ENCODE data around the gene PTPRD.

PTPRD gene

DNA sequence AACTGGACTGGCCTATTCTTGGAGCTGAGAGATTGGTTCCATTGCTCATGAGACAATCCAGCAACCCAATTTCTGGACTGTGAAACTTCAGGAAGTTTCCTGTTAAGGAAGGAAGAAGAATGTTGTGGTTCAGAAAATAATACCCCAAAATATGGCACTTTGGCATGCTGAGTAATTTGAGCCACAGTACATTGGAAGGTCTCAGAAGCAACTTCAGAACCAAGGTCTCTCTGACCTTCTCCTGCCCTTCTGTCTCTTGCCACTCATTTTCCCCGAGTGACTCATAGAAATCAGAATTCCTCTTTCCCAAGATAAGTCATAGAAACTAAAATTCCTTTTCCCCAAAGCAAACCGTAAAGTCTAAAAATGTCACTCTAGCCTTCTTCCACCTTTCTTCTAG lies 1366.1 kb downstream of the PTPRD start:
- TF ChIP-seq TAF1 (IDR thresholded peaks at IDR 0.05; ENCODE audit: borderline replicate concordance, insufficient read depth, low read length): no peak
- TF ChIP-seq FOXP2 (optimal IDR thresholded peaks at IDR 0.05; ENCODE audit: borderline replicate concordance, extremely low read depth, extremely low read length, insufficient read depth): no peak
- TF ChIP-seq POLR2AphosphoS5 (IDR thresholded peaks at IDR 0.05; ENCODE audit: low read depth, low read length): no peak
- TF ChIP-seq, protein P1, sequence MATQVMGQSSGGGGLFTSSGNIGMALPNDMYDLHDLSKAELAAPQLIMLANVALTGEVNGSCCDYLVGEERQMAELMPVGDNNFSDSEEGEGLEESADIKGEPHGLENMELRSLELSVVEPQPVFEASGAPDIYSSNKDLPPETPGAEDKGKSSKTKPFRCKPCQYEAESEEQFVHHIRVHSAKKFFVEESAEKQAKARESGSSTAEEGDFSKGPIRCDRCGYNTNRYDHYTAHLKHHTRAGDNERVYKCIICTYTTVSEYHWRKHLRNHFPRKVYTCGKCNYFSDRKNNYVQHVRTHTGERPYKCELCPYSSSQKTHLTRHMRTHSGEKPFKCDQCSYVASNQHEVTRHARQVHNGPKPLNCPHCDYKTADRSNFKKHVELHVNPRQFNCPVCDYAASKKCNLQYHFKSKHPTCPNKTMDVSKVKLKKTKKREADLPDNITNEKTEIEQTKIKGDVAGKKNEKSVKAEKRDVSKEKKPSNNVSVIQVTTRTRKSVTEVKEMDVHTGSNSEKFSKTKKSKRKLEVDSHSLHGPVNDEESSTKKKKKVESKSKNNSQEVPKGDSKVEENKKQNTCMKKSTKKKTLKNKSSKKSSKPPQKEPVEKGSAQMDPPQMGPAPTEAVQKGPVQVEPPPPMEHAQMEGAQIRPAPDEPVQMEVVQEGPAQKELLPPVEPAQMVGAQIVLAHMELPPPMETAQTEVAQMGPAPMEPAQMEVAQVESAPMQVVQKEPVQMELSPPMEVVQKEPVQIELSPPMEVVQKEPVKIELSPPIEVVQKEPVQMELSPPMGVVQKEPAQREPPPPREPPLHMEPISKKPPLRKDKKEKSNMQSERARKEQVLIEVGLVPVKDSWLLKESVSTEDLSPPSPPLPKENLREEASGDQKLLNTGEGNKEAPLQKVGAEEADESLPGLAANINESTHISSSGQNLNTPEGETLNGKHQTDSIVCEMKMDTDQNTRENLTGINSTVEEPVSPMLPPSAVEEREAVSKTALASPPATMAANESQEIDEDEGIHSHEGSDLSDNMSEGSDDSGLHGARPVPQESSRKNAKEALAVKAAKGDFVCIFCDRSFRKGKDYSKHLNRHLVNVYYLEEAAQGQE (IDR thresholded peaks at IDR 0.05; ENCODE audit: insufficient read depth in 1 of 2, low read depth in 2 of 2, low read length in 2 of 2): no peak
- TF ChIP-seq SIN3A (IDR thresholded peaks at IDR 0.05; ENCODE audit: borderline replicate concordance, insufficient read depth, low read length): no peak

DNA sequence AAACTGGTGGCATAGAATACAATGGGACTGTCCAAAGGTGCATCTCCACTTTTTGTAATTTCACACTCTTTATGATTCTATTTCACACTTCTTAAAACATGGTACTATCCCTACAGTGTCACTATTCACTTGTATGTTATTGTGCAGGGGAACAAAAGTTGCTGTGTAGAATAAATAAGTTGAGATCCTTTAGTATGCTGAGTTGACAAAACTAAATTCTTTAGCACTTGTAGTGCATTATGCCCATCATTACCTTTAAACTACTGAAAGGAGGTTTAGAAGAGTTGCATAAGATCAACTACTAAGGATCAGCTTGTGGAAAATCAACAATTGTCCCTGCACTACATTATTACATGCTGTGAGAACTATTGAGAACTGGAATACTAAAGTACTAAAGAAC lies 1380.9 kb downstream of the PTPRD start:
- no peak for TF ChIP-seq TAF1 (IDR thresholded peaks at IDR 0.05; ENCODE audit: borderline replicate concordance, insufficient read depth, low read length)
- no peak for TF ChIP-seq FOXP2 (optimal IDR thresholded peaks at IDR 0.05; ENCODE audit: borderline replicate concordance, extremely low read depth, extremely low read length, insufficient read depth)
- TF ChIP-seq, protein P1 (IDR thresholded peaks at IDR 0.05; ENCODE audit: insufficient read depth in 1 of 2, low read depth in 2 of 2, low read length in 2 of 2): no peak
- TF ChIP-seq SIN3A (IDR thresholded peaks at IDR 0.05; ENCODE audit: borderline replicate concordance, insufficient read depth, low read length): no peak
- no peak for TF ChIP-seq POLR2AphosphoS5 (IDR thresholded peaks at IDR 0.05; ENCODE audit: low read depth, low read length)

DNA sequence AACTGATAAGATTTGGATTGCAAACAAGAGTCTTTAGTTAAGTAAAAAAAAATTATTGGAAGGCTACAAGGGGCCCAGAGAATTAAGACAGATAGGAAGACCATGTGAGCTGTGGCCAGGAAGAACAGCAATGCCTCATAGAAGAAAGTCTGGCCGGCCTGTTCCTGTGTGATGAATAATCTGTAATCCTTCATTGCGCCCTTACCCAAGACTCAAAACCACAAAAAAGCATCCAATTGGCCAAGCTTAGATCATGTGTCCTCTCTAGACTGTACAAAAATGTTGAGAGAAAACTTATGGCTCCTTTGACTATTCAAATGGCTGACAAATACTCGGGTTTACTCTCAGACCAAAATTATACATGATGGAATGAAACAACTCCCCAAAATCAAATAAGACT lies 1383.5 kb downstream of the PTPRD start:
- TF ChIP-seq POLR2AphosphoS5 (IDR thresholded peaks at IDR 0.05; ENCODE audit: low read depth, low read length) (no peak), FOXP2 (optimal IDR thresholded peaks at IDR 0.05; ENCODE audit: borderline replicate concordance, extremely low read depth, extremely low read length, insufficient read depth) (no peak), TAF1 (IDR thresholded peaks at IDR 0.05; ENCODE audit: borderline replicate concordance, insufficient read depth, low read length) (no peak), SIN3A (IDR thresholded peaks at IDR 0.05; ENCODE audit: borderline replicate concordance, insufficient read depth, low read length) (no peak)
- TF ChIP-seq, protein P1 (IDR thresholded peaks at IDR 0.05; ENCODE audit: insufficient read depth in 1 of 2, low read depth in 2 of 2, low read length in 2 of 2): no peak

DNA sequence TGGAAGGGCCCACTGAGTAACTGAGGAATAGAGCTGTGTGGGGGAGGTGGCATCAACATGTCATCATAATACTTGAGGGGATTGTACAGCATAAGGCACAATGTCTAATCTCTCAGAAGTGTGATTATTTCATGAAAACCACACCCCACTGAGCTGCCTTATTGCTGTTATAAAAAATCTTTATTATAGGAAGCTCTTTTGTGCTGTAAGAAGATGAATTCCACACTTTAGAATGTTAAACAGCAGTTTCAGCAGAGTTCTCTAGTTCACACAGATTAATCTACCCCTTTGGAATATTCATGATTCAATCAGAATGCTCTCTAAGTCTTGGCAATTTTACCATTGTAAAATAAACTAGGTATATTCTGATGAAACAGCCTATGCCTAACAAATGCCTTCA lies 1389.6 kb downstream of the PTPRD start:
- TF ChIP-seq POLR2AphosphoS5 (IDR thresholded peaks at IDR 0.05; ENCODE audit: low read depth, low read length) (no peak), FOXP2 (optimal IDR thresholded peaks at IDR 0.05; ENCODE audit: borderline replicate concordance, extremely low read depth, extremely low read length, insufficient read depth) (no peak), TAF1 (IDR thresholded peaks at IDR 0.05; ENCODE audit: borderline replicate concordance, insufficient read depth, low read length) (no peak), SIN3A (IDR thresholded peaks at IDR 0.05; ENCODE audit: borderline replicate concordance, insufficient read depth, low read length) (no peak)
- TF ChIP-seq, protein P1 (IDR thresholded peaks at IDR 0.05; ENCODE audit: insufficient read depth in 1 of 2, low read depth in 2 of 2, low read length in 2 of 2): no peak

DNA sequence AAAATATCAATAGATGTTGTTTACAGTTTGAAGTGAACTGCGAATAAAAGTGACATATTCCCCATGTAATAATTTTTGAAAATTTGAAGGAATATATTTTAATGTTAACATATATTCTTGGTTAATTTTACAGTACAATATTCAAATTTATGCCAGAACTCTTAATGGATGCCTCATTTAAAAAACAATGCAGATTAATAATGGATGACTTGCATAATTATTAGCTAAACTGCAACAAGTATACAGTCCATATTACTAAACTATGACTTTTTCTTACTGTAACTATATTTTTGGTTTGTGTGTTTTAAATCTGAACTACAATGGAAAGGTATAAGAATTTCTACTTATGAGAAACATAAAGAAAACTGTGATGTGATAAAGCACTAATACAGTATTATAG lies 1390.1 kb downstream of the PTPRD start:
- TF ChIP-seq POLR2AphosphoS5 (IDR thresholded peaks at IDR 0.05; ENCODE audit: low read depth, low read length) (no peak), TAF1 (IDR thresholded peaks at IDR 0.05; ENCODE audit: borderline replicate concordance, insufficient read depth, low read length) (no peak), SIN3A (IDR thresholded peaks at IDR 0.05; ENCODE audit: borderline replicate concordance, insufficient read depth, low read length) (no peak), FOXP2 (optimal IDR thresholded peaks at IDR 0.05; ENCODE audit: borderline replicate concordance, extremely low read depth, extremely low read length, insufficient read depth) (no peak)
- TF ChIP-seq, protein P1 (IDR thresholded peaks at IDR 0.05; ENCODE audit: insufficient read depth in 1 of 2, low read depth in 2 of 2, low read length in 2 of 2): no peak

Data from PFSK-1 (cell line).